Ishikawa (cell line): ENCODE results near the gene PLPP3.

ENCODE experiments used
- CEBPB ChIP-seq: IDR thresholded peaks from 2 replicates; pipeline ENCODE4 v1.6.1; 2012
- CREB1 ChIP-seq: IDR thresholded peaks from 2 replicates; pipeline ENCODE4 v1.6.1; 2012; ENCODE audit warnings: low read depth
- EGR1 ChIP-seq: IDR thresholded peaks from 2 replicates; pipeline ENCODE4 v1.6.1; 2012
- EP300 ChIP-seq: IDR thresholded peaks from 2 replicates; pipeline ENCODE4 v1.6.1; 2012; ENCODE audit warnings: borderline replicate concordance
- FOXM1 ChIP-seq: IDR thresholded peaks from 2 replicates; pipeline ENCODE4 v1.6.1; 2012; ENCODE audit warnings: low read depth, borderline replicate concordance
- MAX ChIP-seq: IDR thresholded peaks from 2 replicates; pipeline ENCODE4 v1.6.1; 2012
- NFIC ChIP-seq: IDR thresholded peaks from 2 replicates; pipeline ENCODE4 v1.6.1; 2012
- RAD21 ChIP-seq: IDR thresholded peaks from 2 replicates; pipeline ENCODE4 v1.6.1; 2012; ENCODE audit warnings: low read depth
- TAF1 ChIP-seq: IDR thresholded peaks from 2 replicates; pipeline ENCODE4 v1.6.1; 2012; ENCODE audit warnings: low read depth, mild to moderate bottlenecking
- TCF12 ChIP-seq: IDR thresholded peaks from 2 replicates; pipeline ENCODE4 v1.6.1; 2012; ENCODE audit warnings: low read depth
- TEAD4 ChIP-seq: IDR thresholded peaks from 2 replicates; pipeline ENCODE4 v1.6.1; 2012
- USF1 ChIP-seq: IDR thresholded peaks from 2 replicates; pipeline ENCODE4 v1.6.1; 2012
- YY1 ChIP-seq: IDR thresholded peaks from 2 replicates; pipeline ENCODE4 v1.6.1; 2012; ENCODE audit warnings: low read depth
- ZBTB7A ChIP-seq: IDR thresholded peaks from 2 replicates; pipeline ENCODE4 v1.6.1; 2012; ENCODE audit warnings: low read depth
- TF ChIP-seq, protein P1 (sequence below): IDR thresholded peaks from 2 replicates; pipeline ENCODE4 v1.6.1; 2012; ENCODE audit warnings: low read depth, mild to moderate bottlenecking

The PLPP3 gene

DNA sequence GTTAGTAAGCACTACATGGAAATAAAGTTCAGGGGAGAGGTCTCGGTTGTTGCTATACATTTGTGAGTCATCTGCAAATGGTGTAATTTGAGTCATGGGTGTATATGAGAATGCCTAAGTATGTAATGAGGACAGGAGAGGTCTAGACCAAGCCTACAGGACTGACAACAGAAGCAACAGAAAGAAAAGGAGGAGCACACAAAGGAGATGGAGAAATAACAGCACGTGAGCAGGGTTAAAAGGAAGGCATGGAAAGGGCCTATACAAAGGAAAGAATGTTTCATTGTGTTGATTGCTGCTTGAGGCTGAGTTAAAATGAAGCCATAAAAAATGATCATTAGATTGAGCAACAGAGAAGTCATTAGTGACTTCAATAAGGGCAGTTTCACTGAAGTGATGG lies 37.8 kb upstream of the PLPP3 start:
- TF ChIP-seq MAX = no peak
- no peak for TF ChIP-seq USF1
- TF ChIP-seq TCF12 = no peak
- TF ChIP-seq NFIC = no peak
- TF ChIP-seq TAF1 = no peak
- TF ChIP-seq, protein P1, sequence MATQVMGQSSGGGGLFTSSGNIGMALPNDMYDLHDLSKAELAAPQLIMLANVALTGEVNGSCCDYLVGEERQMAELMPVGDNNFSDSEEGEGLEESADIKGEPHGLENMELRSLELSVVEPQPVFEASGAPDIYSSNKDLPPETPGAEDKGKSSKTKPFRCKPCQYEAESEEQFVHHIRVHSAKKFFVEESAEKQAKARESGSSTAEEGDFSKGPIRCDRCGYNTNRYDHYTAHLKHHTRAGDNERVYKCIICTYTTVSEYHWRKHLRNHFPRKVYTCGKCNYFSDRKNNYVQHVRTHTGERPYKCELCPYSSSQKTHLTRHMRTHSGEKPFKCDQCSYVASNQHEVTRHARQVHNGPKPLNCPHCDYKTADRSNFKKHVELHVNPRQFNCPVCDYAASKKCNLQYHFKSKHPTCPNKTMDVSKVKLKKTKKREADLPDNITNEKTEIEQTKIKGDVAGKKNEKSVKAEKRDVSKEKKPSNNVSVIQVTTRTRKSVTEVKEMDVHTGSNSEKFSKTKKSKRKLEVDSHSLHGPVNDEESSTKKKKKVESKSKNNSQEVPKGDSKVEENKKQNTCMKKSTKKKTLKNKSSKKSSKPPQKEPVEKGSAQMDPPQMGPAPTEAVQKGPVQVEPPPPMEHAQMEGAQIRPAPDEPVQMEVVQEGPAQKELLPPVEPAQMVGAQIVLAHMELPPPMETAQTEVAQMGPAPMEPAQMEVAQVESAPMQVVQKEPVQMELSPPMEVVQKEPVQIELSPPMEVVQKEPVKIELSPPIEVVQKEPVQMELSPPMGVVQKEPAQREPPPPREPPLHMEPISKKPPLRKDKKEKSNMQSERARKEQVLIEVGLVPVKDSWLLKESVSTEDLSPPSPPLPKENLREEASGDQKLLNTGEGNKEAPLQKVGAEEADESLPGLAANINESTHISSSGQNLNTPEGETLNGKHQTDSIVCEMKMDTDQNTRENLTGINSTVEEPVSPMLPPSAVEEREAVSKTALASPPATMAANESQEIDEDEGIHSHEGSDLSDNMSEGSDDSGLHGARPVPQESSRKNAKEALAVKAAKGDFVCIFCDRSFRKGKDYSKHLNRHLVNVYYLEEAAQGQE = no peak
- no peak for TF ChIP-seq FOXM1
- no peak for TF ChIP-seq ZBTB7A
- TF ChIP-seq CEBPB = no peak
- no peak for TF ChIP-seq RAD21
- no peak for TF ChIP-seq EP300
- TF ChIP-seq TEAD4 = no peak
- TF ChIP-seq YY1 = no peak
- TF ChIP-seq EGR1 = no peak
- TF ChIP-seq CREB1 = no peak

GRCh38 chr1:56591909-56592308 lies 12.5 kb upstream of the PLPP3 start:
- no peak for TF ChIP-seq CREB1
- TF ChIP-seq TAF1 = no peak
- no peak for TF ChIP-seq EGR1
- no peak for TF ChIP-seq ZBTB7A
- no peak for TF ChIP-seq TEAD4
- TF ChIP-seq USF1 = no peak
- no peak for TF ChIP-seq NFIC
- TF ChIP-seq, protein P1 = no peak
- TF ChIP-seq TCF12 = no peak
- TF ChIP-seq EP300 = no peak
- no peak for TF ChIP-seq RAD21
- TF ChIP-seq CEBPB = no peak

- no peak for TF ChIP-seq MAX
- TF ChIP-seq NFIC = peak; percentile 59
- no peak for TF ChIP-seq FOXM1
- no peak for TF ChIP-seq USF1
- peak; percentile 67; the same call in 1 of the 2 replicates for TF ChIP-seq TEAD4
- no peak for TF ChIP-seq TAF1
- TF ChIP-seq YY1 = no peak
- no peak for TF ChIP-seq ZBTB7A
- TF ChIP-seq CREB1 = no peak
- no peak for TF ChIP-seq RAD21
- TF ChIP-seq TCF12 = no peak
- TF ChIP-seq, protein P1 = no peak
- peak; percentile 67; the same call in 1 of the 2 replicates for TF ChIP-seq CEBPB
Measured at GRCh38 chr1:56590520-56591011, 11.2 kb upstream of the PLPP3 start.

DNA sequence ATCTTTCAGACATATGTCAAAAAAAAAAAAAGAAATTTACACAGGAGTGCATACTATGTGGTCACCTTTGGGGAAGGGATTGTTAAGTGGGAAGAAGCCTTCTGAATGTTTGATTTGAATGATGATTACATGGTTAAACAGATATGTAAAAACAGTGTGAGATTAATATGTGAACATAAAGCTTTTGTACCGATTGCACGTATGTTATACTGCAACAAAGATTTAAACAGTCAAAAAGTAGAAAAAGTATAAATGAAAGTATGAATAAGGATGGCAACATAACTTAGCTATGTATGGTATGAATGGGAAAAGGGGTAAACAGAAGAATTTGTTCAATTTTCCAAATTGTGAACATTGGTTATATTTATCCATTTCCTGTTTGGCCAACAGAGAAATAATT lies 10.0 kb upstream of the PLPP3 start:
- no peak for TF ChIP-seq NFIC
- TF ChIP-seq EGR1 = no peak
- TF ChIP-seq TEAD4 = no peak
- TF ChIP-seq MAX = no peak
- no peak for TF ChIP-seq TCF12
- TF ChIP-seq RAD21 = no peak
- TF ChIP-seq EP300 = no peak
- no peak for TF ChIP-seq USF1
- TF ChIP-seq CREB1 = no peak
- no peak for TF ChIP-seq FOXM1
- TF ChIP-seq ZBTB7A = no peak
- no peak for TF ChIP-seq CEBPB
